GM23338 (cell line): ENCODE measurements around the gene TOM1L2. TPM values are rescaled to one million over a fixed set of nuclear protein-coding genes. Genes with fewer than 3 reads are reported as not detected.

Experiments used
- ATAC-seq: fragments of 200-7000 bp; cut with Tn5 transposase; 3 replicates; pipeline ENCODE4 v1.9.1; 2020
- DNase-seq: peaks from one replicate; pipeline ENCODE4 v3.0.0-alpha.2; 2015; ENCODE audit warnings: low spot score
- H2AFZ ChIP-seq: fragments of 200-600 bp; sonication (generic); 2 replicates; pipeline ENCODE4 v1.8.0; 2016; ENCODE audit warnings: antibody characterized with exemption, mild to moderate bottlenecking, moderate library complexity
- H3F3A ChIP-seq: fragments of 200-600 bp; sonication (generic); replicated peaks from 2 replicates; pipeline ENCODE4 v1.8.0; 2017; ENCODE audit warnings: antibody characterized with exemption, mixed run types, low read depth
- H3K27ac ChIP-seq: fragments of 200-600 bp; sonication (generic); 2 replicates; pipeline ENCODE4 v1.6.1; 2016; ENCODE audit warnings: low read depth
- H3K27me3 ChIP-seq: fragments of 200-600 bp; sonication (generic); 2 replicates; pipeline ENCODE4 v1.8.0; 2016; ENCODE audit warnings: mild to moderate bottlenecking, mixed run types, moderate library complexity; ENCODE audit not compliant: insufficient read depth
- H3K36me3 ChIP-seq: fragments of 200-600 bp; sonication (generic); 2 replicates; pipeline ENCODE4 v1.8.0; 2016; ENCODE audit warnings: mild to moderate bottlenecking; ENCODE audit not compliant: insufficient read depth
- H3K4me1 ChIP-seq: fragments of 200-600 bp; sonication (generic); 2 replicates; pipeline ENCODE4 v1.8.0; 2016; ENCODE audit warnings: mild to moderate bottlenecking, moderate library complexity; ENCODE audit not compliant: insufficient read depth
- H3K4me2 ChIP-seq: fragments of 200-600 bp; sonication (generic); 2 replicates; pipeline ENCODE4 v1.7.1; 2017; ENCODE audit warnings: mixed run types
- H3K4me3 ChIP-seq: fragments of 200-600 bp; sonication (generic); 2 replicates; pipeline ENCODE4 v1.6.1; 2016; ENCODE audit warnings: mixed run types
- H3K79me2 ChIP-seq: fragments of 200-600 bp; sonication (generic); replicated peaks from 2 replicates; pipeline ENCODE4 v1.8.0; 2017; ENCODE audit warnings: mild to moderate bottlenecking; ENCODE audit not compliant: insufficient read depth
- H3K9me2 ChIP-seq: fragments of 200-600 bp; sonication (generic); 2 replicates; pipeline ENCODE4 v1.8.0; 2017; ENCODE audit not compliant: insufficient read depth
- H4K20me1 ChIP-seq: fragments of 200-600 bp; sonication (generic); replicated peaks from 2 replicates; pipeline ENCODE4 v1.8.0; 2017; ENCODE audit warnings: mild to moderate bottlenecking; ENCODE audit not compliant: insufficient read depth
- H3K27ac Mint-ChIP-seq: 2 replicates; pipeline ENCODE4 v1.8.0; 2020; ENCODE audit warnings: inconsistent platforms, mild to moderate bottlenecking, moderate library complexity, mixed read lengths
- H3K27me3 Mint-ChIP-seq: 3 replicates; pipeline ENCODE4 v1.8.0; 2022; ENCODE audit warnings: low read depth, mild to moderate bottlenecking, moderate library complexity, mixed read lengths, inconsistent platforms; ENCODE audit not compliant: insufficient read depth, poor library complexity
- H3K36me3 Mint-ChIP-seq: 3 replicates; pipeline ENCODE4 v1.8.0; 2021; ENCODE audit warnings: low read depth, mild to moderate bottlenecking, inconsistent platforms, moderate library complexity, mixed read lengths
- H3K4me1 Mint-ChIP-seq: 3 replicates; pipeline ENCODE4 v1.8.0; 2020; ENCODE audit warnings: mild to moderate bottlenecking, inconsistent platforms, mixed read lengths
- H3K4me3 Mint-ChIP-seq: 3 replicates; pipeline ENCODE4 v1.8.0; 2021; ENCODE audit warnings: moderate library complexity, mild to moderate bottlenecking, inconsistent platforms, mixed read lengths
- H3K9me3 Mint-ChIP-seq: 3 replicates; pipeline ENCODE4 v1.8.0; 2020; ENCODE audit warnings: moderate library complexity, mild to moderate bottlenecking, inconsistent platforms, mixed read lengths
- CREB1 ChIP-seq: fragments of 250-450 bp; sonication (Bioruptor Pico); IDR thresholded peaks from 2 replicates; pipeline ENCODE4 v1.5.0; 2020; ENCODE audit warnings: low read depth, mild to moderate bottlenecking, moderate library complexity
- CTCF ChIP-seq, 2 experiments: fragments of 200-600 bp in 1 of 2; sonication (generic) in 1 of 2; conservative IDR thresholded peaks; 2 replicates each; pipeline versions ENCODE4 v1.5.1 to v1.6.1; 2016 to 2017; ENCODE audit warnings: antibody characterized with exemption in 2 of 2, low read depth in 2 of 2, mild to moderate bottlenecking in 2 of 2, moderate library complexity in 1 of 2
- EZH2 ChIP-seq: fragments of 200-600 bp; sonication (generic); IDR thresholded peaks from one replicate; pipeline ENCODE4 v1.8.0; 2017; ENCODE audit warnings: antibody characterized with exemption, mild to moderate bottlenecking, low read depth; ENCODE audit not compliant: unreplicated experiment
- EZH2phosphoT487 ChIP-seq: fragments of 200-600 bp; sonication (generic); IDR thresholded peaks from one replicate; pipeline ENCODE4 v1.8.1; 2018; ENCODE audit warnings: antibody characterized with exemption; ENCODE audit not compliant: unreplicated experiment
- JUNB ChIP-seq: IDR thresholded peaks from one replicate; pipeline ENCODE4 v1.6.1; 2016; ENCODE audit warnings: antibody characterized with exemption; ENCODE audit not compliant: unreplicated experiment
- NANOG ChIP-seq: IDR thresholded peaks from 2 replicates; pipeline ENCODE4 v1.6.1; 2016; ENCODE audit warnings: antibody characterized with exemption, borderline replicate concordance
- POLR2AphosphoS5 ChIP-seq: IDR thresholded peaks from 2 replicates; pipeline ENCODE4 v1.6.1; 2016; ENCODE audit warnings: antibody characterized with exemption, low read depth
- ZNF114 ChIP-seq: fragments of 250-450 bp; sonication (Bioruptor Pico); IDR thresholded peaks from 2 replicates; pipeline ENCODE4 v1.5.0; 2020; ENCODE audit warnings: mild to moderate bottlenecking, moderate library complexity
- ZNF331 ChIP-seq: fragments of 250-450 bp; sonication (Bioruptor Pico); IDR thresholded peaks from 2 replicates; pipeline ENCODE4 v1.5.0; 2020; ENCODE audit warnings: low read depth, mild to moderate bottlenecking, moderate library complexity
- polyA plus RNA-seq: library from polyadenylated mRNA; unstranded; fragments of >200 nt; fragmentation: Nextera tagmentation; extraction: Ambion mirVana; gene quantifications from 2 replicates; pipeline ENCODE4 v1.2.1, GENCODE V29; 2016
- total RNA-seq: library from RNA; depleted of rRNA; stranded (reverse); fragments of >200 nt; shearing (Covaris generic); gene quantifications from 2 replicates; pipeline ENCODE4 v1.2.3, GENCODE V29; 2014
- TF ChIP-seq, protein P1 (sequence below): IDR thresholded peaks from 2 replicates; pipeline ENCODE4 v1.6.1; 2016; ENCODE audit warnings: antibody characterized with exemption

The TOM1L2 gene
- total and polyA plus RNA-seq, 2 experiments from 2014 or later, result 3.3 TPM

- Histone ChIP-seq H3F3A (peaks cover 23% of the 10 kb centered on the region), H3K27me3 (no peaks in the 10 kb centered on the region), H2AFZ (no peak overlapping the region), H3K4me1 (peaks cover 37% of the 10 kb centered on the region), H3K27ac (no peak overlapping the region), H4K20me1 (no peaks in the 10 kb centered on the region), H3K4me2 (no peak overlapping the region), H3K9me2 (no peaks in the 10 kb centered on the region), H3K36me3 (no peaks in the 10 kb centered on the region), H3K79me2 (no peaks in the 10 kb centered on the region), H3K4me3 (no peak overlapping the region)
- H3K4me1 Mint-ChIP-seq, result peaks cover 61% of the 10 kb centered on the region
- peaks cover 36% of the 10 kb centered on the region for H3K27me3 Mint-ChIP-seq
- TF ChIP-seq, protein P1, sequence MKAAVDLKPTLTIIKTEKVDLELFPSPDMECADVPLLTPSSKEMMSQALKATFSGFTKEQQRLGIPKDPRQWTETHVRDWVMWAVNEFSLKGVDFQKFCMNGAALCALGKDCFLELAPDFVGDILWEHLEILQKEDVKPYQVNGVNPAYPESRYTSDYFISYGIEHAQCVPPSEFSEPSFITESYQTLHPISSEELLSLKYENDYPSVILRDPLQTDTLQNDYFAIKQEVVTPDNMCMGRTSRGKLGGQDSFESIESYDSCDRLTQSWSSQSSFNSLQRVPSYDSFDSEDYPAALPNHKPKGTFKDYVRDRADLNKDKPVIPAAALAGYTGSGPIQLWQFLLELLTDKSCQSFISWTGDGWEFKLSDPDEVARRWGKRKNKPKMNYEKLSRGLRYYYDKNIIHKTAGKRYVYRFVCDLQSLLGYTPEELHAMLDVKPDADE, result no peak
- TF ChIP-seq POLR2AphosphoS5, result no peak
- ATAC-seq, result no peak
- H3K27ac Mint-ChIP-seq, result no peak overlapping the region
- no peaks in the 10 kb centered on the region; the same call in 2 of the 3 replicates for H3K36me3 Mint-ChIP-seq
- DNase-seq, result no peak
- no peaks in the 10 kb centered on the region; the same call in 2 of the 3 replicates for H3K9me3 Mint-ChIP-seq
- no peak overlapping the region for H3K4me3 Mint-ChIP-seq
These were observed 129.9 kb downstream of the TOM1L2 start for GRCh38 chr17:17842111-17842876.

DNA sequence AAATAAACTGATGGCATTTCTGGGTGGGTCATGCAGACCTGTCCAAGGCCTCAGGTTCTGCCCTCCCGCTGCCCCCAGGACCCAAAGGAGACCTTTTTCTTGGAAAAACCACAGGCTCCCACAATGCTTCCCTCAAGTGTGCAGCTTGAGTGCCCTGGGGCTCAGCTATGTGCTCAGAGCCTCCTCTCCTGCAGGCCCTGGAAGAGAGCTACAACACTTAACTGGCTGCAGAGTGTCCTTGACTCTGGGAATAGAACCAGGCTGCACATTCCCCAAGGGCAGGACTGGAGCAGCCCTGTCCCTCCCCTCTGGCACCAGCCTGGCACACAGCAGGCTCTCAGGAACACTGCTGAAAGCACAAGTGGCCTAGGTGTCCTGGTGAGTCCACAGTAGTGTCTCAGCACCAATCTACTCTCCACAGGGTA, 130.6 kb downstream of the TOM1L2 start:
- Mint-ChIP-seq H3K4me3 (no peak overlapping the region; the same call in 2 of the 3 replicates), H3K27ac (no peak overlapping the region; the same call in 1 of the 2 replicates), H3K9me3 (no peaks in the 10 kb centered on the region; the same call in 2 of the 3 replicates), H3K27me3 (peaks cover 39% of the 10 kb centered on the region), H3K4me1 (peaks cover 64% of the 10 kb centered on the region), H3K36me3 (no peaks in the 10 kb centered on the region; the same call in 2 of the 3 replicates)
- Histone ChIP-seq H3K27me3 (no peaks in the 10 kb centered on the region), H3K79me2 (no peaks in the 10 kb centered on the region), H3K36me3 (no peaks in the 10 kb centered on the region), H4K20me1 (no peaks in the 10 kb centered on the region), H3F3A (peaks cover 26% of the 10 kb centered on the region), H3K4me1 (peaks cover 40% of the 10 kb centered on the region), H3K4me2 (peak overlapping the region; percentile 93), H3K9me2 (no peaks in the 10 kb centered on the region), H3K27ac (peak overlapping the region; percentile 98; the same call in 1 of the 2 replicates), H3K4me3 (no peak overlapping the region), H2AFZ (no peak overlapping the region)
- DNase-seq (no peak), ATAC-seq (no peak)
- TF ChIP-seq EZH2phosphoT487 (no peak), CTCF (conservative IDR thresholded peaks at IDR 0.05; ENCODE audit: low read depth in 2 of 2) (no peak), EZH2 (no peak), ZNF331 (CRISPR knock-in tag) (no peak), JUNB (no peak), CREB1 (CRISPR knock-in tag) (no peak), ZNF114 (CRISPR knock-in tag) (no peak), NANOG (no peak), POLR2AphosphoS5 (no peak)
- TF ChIP-seq, protein P1, result no peak
